Panc1 (cell line): ENCODE measurements around the gene CREM. TPM values are rescaled to one million over a fixed set of nuclear protein-coding genes. Genes with fewer than 3 reads are reported as not detected.
A peak's percentile ranks its signal among the peaks of the same experiment; 100 is the strongest.

Experiments used
- ATAC-seq: fragments of 200-7000 bp; cut with Tn5 transposase; 2 replicates; pipeline ENCODE4 v1.9.1; 2020; ENCODE audit warnings: mild to moderate bottlenecking, moderate library complexity
- BruUV-seq: library from RNA; stranded (reverse); fragments of 400-500 nt; replicated peaks from 2 replicates; lab custom pipeline; 2021; lab: Mats Ljungman, UMichigan
- CTCF ChIA-PET: fragments of 300-600 bp; sonication (Branson Sonifier 250); formaldehyde crosslinking; loops from one replicate; lab custom pipeline; 2022; ENCODE audit warnings: antibody characterized with exemption; lab: Charles Lee
- POLR2A ChIA-PET: fragments of 300-600 bp; sonication (Branson Sonifier 250); formaldehyde crosslinking; loops from one replicate; lab custom pipeline; 2022; ENCODE audit warnings: antibody characterized with exemption; lab: Charles Lee
- DNase-seq: peaks from one replicate; pipeline ENCODE4 v3.0.0-alpha.2; 2010; ENCODE audit warnings: low read depth, low spot score
- H3K27ac ChIP-seq: 2 replicates; pipeline ENCODE4 v1.5.1; 2011; ENCODE audit warnings: mild to moderate bottlenecking, low read length, inconsistent platforms
- H3K27me3 ChIP-seq: fragments of 200-500 bp; sonication (Bioruptor generic); 2 replicates; pipeline ENCODE4 v1.6.0; 2014; ENCODE audit warnings: low read length, inconsistent platforms; ENCODE audit not compliant: control insufficient read depth, insufficient read depth
- H3K36me3 ChIP-seq: fragments of 200-500 bp; sonication (Bioruptor generic); 2 replicates; pipeline ENCODE4 v1.5.1; 2014; ENCODE audit warnings: inconsistent platforms, mild to moderate bottlenecking, low read length, moderate library complexity; ENCODE audit not compliant: control insufficient read depth, insufficient read depth
- H3K4me1 ChIP-seq: 2 replicates; pipeline ENCODE4 v1.5.1; 2011; ENCODE audit warnings: inconsistent platforms, mild to moderate bottlenecking, low read length, moderate library complexity; ENCODE audit not compliant: control insufficient read depth, insufficient read depth
- H3K4me3 ChIP-seq, 2 experiments: 2 replicates each; pipeline ENCODE4 v1.5.1; 2011 to 2012; ENCODE audit warnings: low read depth in 2 of 2, low read length in 2 of 2, mild to moderate bottlenecking in 2 of 2, inconsistent platforms in 1 of 2, moderate library complexity in 1 of 2
- H3K9me3 ChIP-seq: fragments of 200-500 bp; sonication (Bioruptor generic); 2 replicates; pipeline ENCODE4 v1.5.1; 2014; ENCODE audit warnings: low read depth, mild to moderate bottlenecking, inconsistent platforms, low read length, moderate library complexity; ENCODE audit not compliant: control insufficient read depth, insufficient read depth
- POLR2AphosphoS5 ChIP-seq: IDR thresholded peaks from 2 replicates; pipeline ENCODE4 v1.6.1; 2012; ENCODE audit warnings: mild to moderate bottlenecking, low read depth, low read length, moderate library complexity
- SIN3A ChIP-seq: IDR thresholded peaks from 2 replicates; pipeline ENCODE4 v1.6.1; 2012; ENCODE audit warnings: low read depth, mild to moderate bottlenecking, low read length, moderate library complexity, borderline replicate concordance; ENCODE audit not compliant: insufficient read depth
- TCF7L2 ChIP-seq: IDR thresholded peaks from 2 replicates; pipeline ENCODE4 v1.6.1; 2011; ENCODE audit warnings: mild to moderate bottlenecking, low read depth, low read length, inconsistent platforms
- in situ Hi-C: cut with HindIII; loops from 2 replicates; pipeline ENCODE4 v1.10.0; 2016; ENCODE audit warnings: low sequenced_read_pairs, low pct_unique_long_range_greater_than_20kb
- intact Hi-C: fragments of 100-400 bp; cut with micrococcal nuclease; formaldehyde crosslinking; loops from one replicate; pipeline ENCODE4 v1.10.0; 2022; ENCODE audit not compliant: unreplicated experiment
- total RNA-seq: library from RNA; stranded (reverse); gene quantifications from one replicate; pipeline ENCODE4 v1.2.1, GENCODE V29; 2021; ENCODE audit not compliant: unreplicated experiment
- TF ChIP-seq, protein P1 (sequence below): fragments of 450-650 bp; IDR thresholded peaks from 2 replicates; pipeline ENCODE4 v1.5.1; 2017; ENCODE audit warnings: mild to moderate bottlenecking
- TF ChIP-seq, protein P2 (sequence below), 2 experiments: IDR thresholded peaks; 2 replicates each; pipeline ENCODE4 v1.6.1; 2011 to 2012; ENCODE audit warnings: low read depth in 2 of 2, control low read depth in 1 of 2, low read length in 1 of 2, mild to moderate bottlenecking in 1 of 2, moderate library complexity in 1 of 2; ENCODE audit not compliant: insufficient read depth in 1 of 2

The CREM gene
- total RNA-seq, 1 experiment from 2014 or later = 13.7 TPM

DNA sequence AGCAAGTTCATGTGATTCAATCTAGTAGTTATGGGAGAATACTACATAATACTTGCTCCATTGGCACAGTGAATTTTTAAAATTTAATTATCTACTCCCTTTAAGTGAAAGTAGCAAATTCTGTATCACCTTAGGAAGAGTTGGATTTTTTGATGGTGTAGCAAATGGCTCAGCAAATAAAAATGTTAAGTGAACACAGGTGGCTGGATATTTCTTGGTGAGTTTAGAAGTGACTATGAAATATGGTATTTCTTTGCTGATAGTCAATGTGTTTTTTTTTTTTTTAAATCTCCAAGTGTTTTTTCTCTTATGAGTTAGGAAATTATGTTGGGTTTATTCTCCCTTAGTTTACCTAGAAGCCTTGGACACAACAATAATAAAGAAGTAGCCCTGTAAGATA lies 67.8 kb downstream of the CREM start:
- DNase-seq (no peak), ATAC-seq (no peak)
- in situ Hi-C loops = no loop called here
- no peaks in the 10 kb centered on the region for H3K9me3 ChIP-seq
- H3K27me3 ChIP-seq = no peaks in the 10 kb centered on the region
- CTCF ChIA-PET = interaction anchor here (1.0 kb wide), 1 partner anchor 9 kb away, joined by 3 read pairs; no protein-coding TSS in a partner anchor
- H3K27ac ChIP-seq = no peak overlapping the region
- no peaks in the 10 kb centered on the region for H3K36me3 ChIP-seq
- intact Hi-C loops = no loop called here
- POLR2A ChIA-PET = interaction anchor here (0.6 kb wide), 1 partner anchor 67 kb away, joined by 6 read pairs; no protein-coding TSS in a partner anchor
- TF ChIP-seq, protein P1, sequence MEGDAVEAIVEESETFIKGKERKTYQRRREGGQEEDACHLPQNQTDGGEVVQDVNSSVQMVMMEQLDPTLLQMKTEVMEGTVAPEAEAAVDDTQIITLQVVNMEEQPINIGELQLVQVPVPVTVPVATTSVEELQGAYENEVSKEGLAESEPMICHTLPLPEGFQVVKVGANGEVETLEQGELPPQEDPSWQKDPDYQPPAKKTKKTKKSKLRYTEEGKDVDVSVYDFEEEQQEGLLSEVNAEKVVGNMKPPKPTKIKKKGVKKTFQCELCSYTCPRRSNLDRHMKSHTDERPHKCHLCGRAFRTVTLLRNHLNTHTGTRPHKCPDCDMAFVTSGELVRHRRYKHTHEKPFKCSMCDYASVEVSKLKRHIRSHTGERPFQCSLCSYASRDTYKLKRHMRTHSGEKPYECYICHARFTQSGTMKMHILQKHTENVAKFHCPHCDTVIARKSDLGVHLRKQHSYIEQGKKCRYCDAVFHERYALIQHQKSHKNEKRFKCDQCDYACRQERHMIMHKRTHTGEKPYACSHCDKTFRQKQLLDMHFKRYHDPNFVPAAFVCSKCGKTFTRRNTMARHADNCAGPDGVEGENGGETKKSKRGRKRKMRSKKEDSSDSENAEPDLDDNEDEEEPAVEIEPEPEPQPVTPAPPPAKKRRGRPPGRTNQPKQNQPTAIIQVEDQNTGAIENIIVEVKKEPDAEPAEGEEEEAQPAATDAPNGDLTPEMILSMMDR = no peak
- TF ChIP-seq SIN3A (no peak), POLR2AphosphoS5 (no peak), TCF7L2 (no peak)
- TF ChIP-seq, protein P2, sequence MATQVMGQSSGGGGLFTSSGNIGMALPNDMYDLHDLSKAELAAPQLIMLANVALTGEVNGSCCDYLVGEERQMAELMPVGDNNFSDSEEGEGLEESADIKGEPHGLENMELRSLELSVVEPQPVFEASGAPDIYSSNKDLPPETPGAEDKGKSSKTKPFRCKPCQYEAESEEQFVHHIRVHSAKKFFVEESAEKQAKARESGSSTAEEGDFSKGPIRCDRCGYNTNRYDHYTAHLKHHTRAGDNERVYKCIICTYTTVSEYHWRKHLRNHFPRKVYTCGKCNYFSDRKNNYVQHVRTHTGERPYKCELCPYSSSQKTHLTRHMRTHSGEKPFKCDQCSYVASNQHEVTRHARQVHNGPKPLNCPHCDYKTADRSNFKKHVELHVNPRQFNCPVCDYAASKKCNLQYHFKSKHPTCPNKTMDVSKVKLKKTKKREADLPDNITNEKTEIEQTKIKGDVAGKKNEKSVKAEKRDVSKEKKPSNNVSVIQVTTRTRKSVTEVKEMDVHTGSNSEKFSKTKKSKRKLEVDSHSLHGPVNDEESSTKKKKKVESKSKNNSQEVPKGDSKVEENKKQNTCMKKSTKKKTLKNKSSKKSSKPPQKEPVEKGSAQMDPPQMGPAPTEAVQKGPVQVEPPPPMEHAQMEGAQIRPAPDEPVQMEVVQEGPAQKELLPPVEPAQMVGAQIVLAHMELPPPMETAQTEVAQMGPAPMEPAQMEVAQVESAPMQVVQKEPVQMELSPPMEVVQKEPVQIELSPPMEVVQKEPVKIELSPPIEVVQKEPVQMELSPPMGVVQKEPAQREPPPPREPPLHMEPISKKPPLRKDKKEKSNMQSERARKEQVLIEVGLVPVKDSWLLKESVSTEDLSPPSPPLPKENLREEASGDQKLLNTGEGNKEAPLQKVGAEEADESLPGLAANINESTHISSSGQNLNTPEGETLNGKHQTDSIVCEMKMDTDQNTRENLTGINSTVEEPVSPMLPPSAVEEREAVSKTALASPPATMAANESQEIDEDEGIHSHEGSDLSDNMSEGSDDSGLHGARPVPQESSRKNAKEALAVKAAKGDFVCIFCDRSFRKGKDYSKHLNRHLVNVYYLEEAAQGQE (IDR thresholded peaks at IDR 0.05; ENCODE audit: insufficient read depth in 1 of 2, low read depth in 2 of 2, low read length in 1 of 2) = no peak
- no TSS peak for BruUV-seq
- H3K4me3 ChIP-seq = no peak overlapping the region
- peaks cover 4% of the 10 kb centered on the region for H3K4me1 ChIP-seq

DNA sequence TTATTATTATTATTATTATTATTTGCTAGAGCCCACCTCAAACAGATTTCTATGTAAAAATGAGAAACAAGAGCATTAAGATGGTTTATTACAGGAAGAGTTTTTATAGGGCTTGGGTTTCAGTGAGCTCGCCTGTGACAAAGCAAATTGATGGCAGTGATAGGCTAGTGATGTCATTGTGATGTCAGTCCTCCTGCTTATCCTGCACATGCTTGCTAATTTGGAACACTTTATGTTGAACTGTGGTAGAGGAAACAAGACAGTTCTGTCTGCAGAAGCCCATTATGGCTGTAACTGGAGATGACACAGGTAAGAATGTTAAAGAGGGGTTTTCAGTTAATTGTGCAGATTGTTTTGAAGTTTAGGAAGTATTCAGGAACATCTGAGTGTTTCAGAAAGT lies 68.3 kb downstream of the CREM start:
- Histone ChIP-seq H3K4me3 (no peak overlapping the region; a peak in 1 of 4 replicates), H3K27me3 (no peaks in the 10 kb centered on the region), H3K9me3 (no peaks in the 10 kb centered on the region), H3K4me1 (peaks cover 4% of the 10 kb centered on the region), H3K27ac (no peak overlapping the region), H3K36me3 (no peaks in the 10 kb centered on the region)
- intact Hi-C loops = no loop called here
- ChIA-PET CTCF (interaction anchor here (1.0 to 1.5 kb wide), 2 partner anchors 9 to 69 kb away, joined by 3 to 9 read pairs; partner anchors contain the start of gene CREM), POLR2A (interaction anchor here (0.6 kb wide), 1 partner anchor 67 kb away, joined by 6 read pairs; no protein-coding TSS in a partner anchor)
- TF ChIP-seq SIN3A (no peak), POLR2AphosphoS5 (no peak), TCF7L2 (no peak)
- TF ChIP-seq, protein P2 (IDR thresholded peaks at IDR 0.05; ENCODE audit: insufficient read depth in 1 of 2, low read depth in 2 of 2, low read length in 1 of 2) = no peak
- TF ChIP-seq, protein P1 = no peak
- no TSS peak for BruUV-seq
- ATAC-seq (no peak), DNase-seq (peak; percentile 10)
- in situ Hi-C loops = no loop called here
